ENCODE results near the gene PLIN4.
"Not testable (repeated sequence)": the region's sequence is repeated elsewhere in the genome, so short reads cannot be mapped to it uniquely, and the experiment has no call there.

Gene PLIN4

GRCh38 chr19:4518345-4519171 lies at the start of gene PLIN4:
TSS of gene PLIN4 (minus strand) at chr19:4518486. CDS start at chr19:4518272, 214 bp downstream.
- no peak for DNase-seq

GRCh38 chr19:4567584-4568071 lies 49.3 kb upstream of the PLIN4 start:
- peak; percentile 69 for DNase-seq

GRCh38 chr19:4566402-4567051 lies 48.2 kb upstream of the PLIN4 start:
- no peak for DNase-seq

GRCh38 chr19:4563562-4563961 lies 45.3 kb upstream of the PLIN4 start:
- not testable (repeated sequence) for DNase-seq

- not testable (repeated sequence) for DNase-seq
These were observed 43.8 kb upstream of the PLIN4 start for GRCh38 chr19:4562085-4562484.

DNA sequence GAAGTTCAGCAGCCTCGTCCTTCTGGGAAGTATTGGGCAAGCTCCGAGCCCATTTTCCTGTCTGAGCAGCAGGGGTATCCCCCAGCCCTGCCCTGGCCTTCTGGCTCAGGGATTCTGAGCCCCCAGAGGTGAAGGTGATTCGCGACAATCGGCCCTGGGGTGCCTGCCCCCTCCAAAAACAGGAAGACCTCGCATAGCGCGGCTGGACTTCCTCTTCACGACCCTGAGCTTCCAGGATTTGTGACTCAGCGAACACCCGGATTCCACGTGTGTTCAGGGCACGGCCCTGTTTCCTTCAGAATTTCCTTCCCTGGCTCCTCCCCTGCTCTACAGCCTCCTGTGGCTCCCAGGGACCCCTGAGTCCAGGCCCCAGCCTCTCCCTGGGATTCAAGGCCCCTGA lies 41.3 kb upstream of the PLIN4 start, which contains the start of gene SEMA6B:
TSS of gene SEMA6B (minus strand) at position 116 of the 400 bp plus-strand sequence. CDS start 1,227 bp downstream, outside the sequence.
- no peak for DNase-seq

DNA sequence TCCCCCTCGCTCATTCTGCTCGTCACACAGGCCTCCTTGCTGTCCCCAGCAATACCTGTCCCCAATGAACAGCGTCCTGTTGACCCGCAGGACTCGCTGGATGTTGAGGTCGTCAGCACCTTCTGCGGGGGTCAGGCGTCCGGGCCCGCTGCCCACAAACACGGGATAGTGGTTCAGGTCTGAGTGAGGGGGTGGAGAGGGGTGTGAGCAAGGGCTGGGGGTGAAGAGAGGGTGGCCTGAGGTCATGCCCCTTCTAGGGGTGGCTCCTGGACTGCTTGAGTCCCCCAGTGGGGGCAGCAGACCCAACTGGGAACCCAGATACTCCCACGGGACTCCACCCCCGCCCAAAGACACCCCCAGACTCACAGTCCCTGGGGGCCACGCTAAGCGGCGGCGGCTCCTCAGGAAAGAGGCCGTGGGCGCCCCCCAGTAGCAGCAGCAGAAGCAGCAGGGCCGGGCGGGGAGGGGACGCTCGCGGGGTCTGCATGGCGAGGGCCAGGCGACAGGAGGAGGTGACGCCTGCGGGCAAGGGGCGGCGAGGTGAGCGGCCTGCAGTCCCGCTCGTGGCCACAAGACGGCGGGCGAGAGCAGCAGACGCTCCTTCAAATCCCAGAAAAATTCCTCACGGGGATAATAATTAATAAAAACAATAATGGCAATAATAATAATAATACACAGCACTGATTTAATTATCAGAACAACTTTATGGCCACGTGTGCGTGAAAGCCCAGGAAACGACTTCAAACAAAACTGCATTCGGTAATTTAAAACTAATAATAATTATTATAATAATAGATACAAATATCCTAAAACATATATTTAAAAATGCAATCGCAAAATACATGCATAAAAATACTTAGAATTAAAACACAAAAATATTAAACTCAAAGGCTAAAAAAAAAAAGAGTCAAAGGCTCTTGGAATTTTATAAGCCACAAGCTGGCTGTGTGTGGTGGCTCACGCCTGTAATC lies 40.0 kb upstream of the PLIN4 start:
- peak; percentile 56 for DNase-seq

DNA sequence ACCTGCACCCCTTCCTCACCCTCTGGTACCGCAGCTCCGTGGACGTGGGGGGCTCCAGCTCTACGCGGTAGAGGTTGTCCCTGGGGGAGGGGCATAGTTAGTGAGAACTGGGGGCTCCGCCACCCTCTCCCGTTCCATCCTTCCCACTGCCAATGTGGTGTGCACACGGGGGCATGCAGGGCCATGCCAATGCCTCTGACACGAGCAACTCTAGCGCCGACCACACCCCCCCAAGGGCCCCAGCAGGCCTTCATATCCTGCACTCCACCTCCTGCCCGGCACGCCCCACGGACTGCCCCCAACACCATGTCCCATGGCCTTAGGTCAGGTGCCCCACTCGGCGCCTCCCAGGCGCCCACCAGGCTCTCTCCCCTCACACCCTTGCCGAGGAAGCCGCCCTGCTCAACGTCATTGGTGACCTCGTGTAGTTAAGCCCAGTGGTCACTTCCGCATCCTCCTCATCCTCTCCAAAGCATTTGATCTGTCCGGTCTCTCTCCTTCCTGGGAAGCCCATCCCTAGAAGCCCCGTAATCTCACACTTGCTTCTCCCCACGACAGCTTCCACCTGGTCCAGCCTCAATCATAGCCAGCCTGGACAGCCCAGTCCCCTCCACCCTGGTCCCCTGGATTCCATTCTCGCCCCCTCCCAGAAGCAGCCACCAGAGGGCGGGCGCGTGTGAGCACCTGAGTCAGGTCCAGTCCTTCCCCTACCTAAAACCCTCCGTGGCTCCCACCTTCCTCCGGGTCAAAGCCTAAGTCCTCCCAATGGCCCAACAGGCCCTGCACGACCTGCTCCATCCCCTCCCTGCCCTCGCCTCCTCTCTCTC lies 39.1 kb upstream of the PLIN4 start:
- DNase-seq: peak; percentile 33

GRCh38 chr19:4556597-4557127 lies 38.4 kb upstream of the PLIN4 start:
- DNase-seq: no peak

DNA sequence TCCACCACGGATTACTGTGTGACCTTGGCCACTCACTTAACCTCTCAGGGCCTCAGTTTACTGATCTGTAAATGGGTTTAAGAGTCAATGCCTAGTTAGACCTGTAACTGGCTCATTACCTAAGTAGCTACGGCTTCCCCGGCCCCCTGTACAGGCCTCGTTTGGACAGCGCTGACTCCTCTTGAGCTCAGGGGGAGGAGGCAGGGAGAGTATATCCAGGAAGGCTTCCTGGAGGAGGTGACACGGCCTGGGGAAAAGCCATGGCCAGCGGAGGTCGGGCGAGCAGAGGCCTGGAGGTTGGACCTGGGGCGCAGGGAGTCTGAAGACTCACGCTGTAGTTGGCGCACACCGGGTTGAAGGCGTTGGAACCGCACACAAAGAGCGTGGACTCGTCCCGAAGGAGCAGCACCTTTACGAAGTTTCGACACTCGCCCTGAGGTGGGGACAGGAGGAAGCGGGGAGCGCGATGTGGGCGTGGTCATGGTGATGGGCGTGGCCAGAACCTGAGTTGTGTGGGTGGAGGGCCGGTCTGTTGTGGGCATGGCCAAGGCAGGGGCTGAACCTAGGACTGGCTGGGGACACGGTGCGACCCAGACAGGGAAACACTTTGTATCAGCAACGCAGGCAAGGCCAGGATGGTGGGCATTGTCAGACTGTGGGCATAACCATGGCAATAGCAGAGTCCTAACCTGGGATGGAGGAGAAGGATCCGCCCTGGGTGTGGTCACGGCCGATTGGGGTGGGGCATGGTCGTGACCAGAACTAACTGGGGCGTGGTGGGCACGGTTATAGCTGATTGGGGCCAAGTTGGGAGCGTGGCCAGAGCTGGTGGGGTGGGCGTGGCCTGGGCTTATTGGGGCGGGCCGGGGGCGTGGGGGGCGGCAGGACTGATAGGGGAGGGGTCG lies 37.6 kb upstream of the PLIN4 start:
- no peak for DNase-seq

- no peak for DNase-seq
These were observed 36.4 kb upstream of the PLIN4 start for GRCh38 chr19:4554717-4555116.

- DNase-seq: no peak
These were observed 35.5 kb upstream of the PLIN4 start for GRCh38 chr19:4553775-4554174.

- DNase-seq: no peak
These were observed 34.9 kb upstream of the PLIN4 start for GRCh38 chr19:4553092-4553695.

DNA sequence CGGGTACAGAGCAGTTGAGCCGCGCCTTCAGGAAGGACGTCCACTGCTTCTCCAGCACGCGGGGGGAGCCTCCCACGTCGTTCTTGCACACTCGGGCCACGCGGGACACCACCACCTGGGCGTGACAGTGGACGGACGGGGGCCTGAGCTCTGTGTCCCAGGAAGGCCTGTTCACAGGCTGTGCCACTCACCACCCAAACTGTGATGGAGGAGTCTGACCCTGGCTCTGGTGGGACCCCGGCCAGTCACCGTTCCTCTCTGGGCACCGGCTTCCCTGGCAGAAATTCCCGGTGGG lies 34.2 kb upstream of the PLIN4 start:
- DNase-seq: no peak

- no peak for DNase-seq
These were observed 32.3 kb upstream of the PLIN4 start for GRCh38 chr19:4550479-4551050.

- DNase-seq: no peak
These were observed 31.7 kb upstream of the PLIN4 start for GRCh38 chr19:4550018-4550417.

GRCh38 chr19:4548238-4548584 lies 29.9 kb upstream of the PLIN4 start:
- DNase-seq: no peak

GRCh38 chr19:4547303-4548237 lies 29.3 kb upstream of the PLIN4 start:
- no peak for DNase-seq

Measured in activated T-cell treated with anti-CD3 and anti-CD28 coated beads, Interleukin-2, amount 50 U/mL, for 1 hour (primary cell).